GM12891 (cell line): ENCODE data around the gene NDEL1.

Experiments used
- POLR2A ChIP-seq: IDR thresholded peaks from 2 replicates; pipeline ENCODE4 v1.6.1; 2011; ENCODE audit warnings: low read depth, low read length, control low read depth
- POLR2AphosphoS5 ChIP-seq: IDR thresholded peaks from 2 replicates; pipeline ENCODE4 v1.6.1; 2011; ENCODE audit warnings: low read depth, low read length, control low read depth
- POU2F2 ChIP-seq: IDR thresholded peaks from 2 replicates; pipeline ENCODE4 v1.6.1; 2011; ENCODE audit warnings: low read depth, mild to moderate bottlenecking, control low read depth, low read length, moderate library complexity
- SPI1 ChIP-seq: IDR thresholded peaks from 2 replicates; pipeline ENCODE4 v1.6.1; 2011; ENCODE audit warnings: low read depth, low read length, control low read depth
- TAF1 ChIP-seq: IDR thresholded peaks from 2 replicates; pipeline ENCODE4 v1.6.1; 2011; ENCODE audit warnings: low read depth, low read length, control low read depth

- no peak for TF ChIP-seq SPI1
- TF ChIP-seq POLR2A = no peak
- TF ChIP-seq POLR2AphosphoS5 = no peak
- no peak for TF ChIP-seq POU2F2
- TF ChIP-seq TAF1 = no peak
These were observed 2.8 kb downstream of the NDEL1 start for GRCh38 chr17:8438441-8438840.
